Measurements from ENCODE around the gene PARD6G. TPM values are rescaled to one million over a fixed set of nuclear protein-coding genes. Genes with fewer than 3 reads are reported as not detected.
"Not testable (repeated sequence)": the region's sequence is repeated elsewhere in the genome, so short reads cannot be mapped to it uniquely, and the experiment has no call there.

The PARD6G gene
- total and polyA plus RNA-seq, 2 experiments from 2014 or later = 6.9 to 18.5 TPM

DNA sequence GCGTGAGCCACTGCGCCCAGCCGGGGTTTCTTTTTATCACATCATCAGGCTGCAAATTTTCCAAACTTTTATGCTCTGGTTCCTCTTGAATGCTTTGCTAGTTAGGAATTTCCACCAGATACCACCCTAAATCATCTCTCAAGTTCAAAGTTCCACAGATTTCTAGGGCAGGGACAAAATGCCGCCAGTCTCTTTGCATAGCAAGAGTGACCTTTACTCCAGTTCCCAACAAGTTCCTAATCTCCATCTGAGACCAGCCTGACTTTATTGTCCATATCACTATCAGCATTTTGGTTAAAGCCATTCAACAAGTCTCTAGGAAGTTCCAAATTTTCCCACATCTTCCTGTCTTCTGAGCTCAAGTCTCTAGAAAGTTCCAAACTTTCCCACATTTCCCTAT is 27.8 kb downstream of the PARD6G start:
- H3K79me2 ChIP-seq (replicated peaks; ENCODE audit: insufficient read depth); ATAC-seq; H3K27ac Mint-ChIP-seq; H3F3A ChIP-seq (replicated peaks; ENCODE audit: low read depth); H3K4me2 ChIP-seq; H3K36me3 ChIP-seq (ENCODE audit: insufficient read depth); H3K9me2 ChIP-seq (ENCODE audit: insufficient read depth); H3K27ac ChIP-seq (ENCODE audit: low read depth); H3K27me3 ChIP-seq (ENCODE audit: insufficient read depth); H4K20me1 ChIP-seq (replicated peaks; ENCODE audit: insufficient read depth); H3K4me1 ChIP-seq (ENCODE audit: insufficient read depth); H3K4me1 Mint-ChIP-seq; H2AFZ ChIP-seq; H3K36me3 Mint-ChIP-seq (ENCODE audit: low read depth); H3K4me3 Mint-ChIP-seq; H3K27me3 Mint-ChIP-seq (ENCODE audit: insufficient read depth, low read depth, poor library complexity); DNase-seq (ENCODE audit: low spot score); H3K4me3 ChIP-seq: not testable (repeated sequence)
- H3K9me3 Mint-ChIP-seq = peaks cover 14% of the 10 kb centered on the region; the same call in 2 of the 3 replicates

DNA sequence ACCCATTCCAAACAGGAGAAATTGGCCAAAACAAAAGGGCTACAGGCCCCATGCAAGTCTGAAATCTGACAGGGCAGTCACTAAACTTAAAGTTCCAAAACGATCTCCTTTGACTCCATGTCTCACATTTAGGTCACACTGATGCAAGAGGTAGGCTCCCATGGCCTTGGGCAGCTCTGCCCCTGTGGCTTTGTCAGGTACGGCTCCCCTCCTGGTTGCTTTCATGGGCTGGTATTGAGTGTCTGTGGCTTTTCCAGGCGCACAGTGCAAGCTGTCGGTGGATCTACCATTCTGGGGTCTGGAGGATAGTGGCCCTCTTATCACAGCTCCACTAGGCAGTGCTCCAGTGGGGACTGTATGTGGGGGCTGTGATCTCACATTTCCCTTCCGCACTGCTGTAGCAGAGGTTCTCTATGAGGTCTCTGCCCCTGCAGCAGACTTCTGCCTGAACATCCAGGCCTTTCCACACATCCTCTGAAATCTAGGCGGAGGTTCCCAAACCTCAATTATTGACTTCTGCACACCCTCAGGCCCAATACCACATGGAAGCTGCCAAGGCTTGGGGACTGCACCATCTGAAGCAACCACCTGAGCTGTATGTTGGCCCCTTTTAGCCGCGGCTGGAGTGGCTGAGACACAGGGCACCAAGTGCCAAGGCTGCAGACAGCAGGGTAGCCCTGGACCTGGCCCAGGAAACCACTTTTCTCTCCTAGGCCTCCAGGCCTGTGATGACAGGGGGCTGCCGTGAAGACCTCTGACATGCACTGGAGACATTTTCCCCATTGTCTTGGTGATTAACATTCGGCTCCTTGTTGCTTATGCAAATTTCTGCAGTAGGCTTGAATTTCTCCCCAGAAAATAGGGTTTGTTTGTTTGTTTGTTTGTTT is 28.7 kb downstream of the PARD6G start:
- H3K36me3 ChIP-seq (ENCODE audit: insufficient read depth) = no peaks in the 10 kb centered on the region
- TF ChIP-seq JUNB (IDR thresholded peaks at IDR 0.05; ENCODE audit: unreplicated experiment) = no peak
- TF ChIP-seq, protein P1, sequence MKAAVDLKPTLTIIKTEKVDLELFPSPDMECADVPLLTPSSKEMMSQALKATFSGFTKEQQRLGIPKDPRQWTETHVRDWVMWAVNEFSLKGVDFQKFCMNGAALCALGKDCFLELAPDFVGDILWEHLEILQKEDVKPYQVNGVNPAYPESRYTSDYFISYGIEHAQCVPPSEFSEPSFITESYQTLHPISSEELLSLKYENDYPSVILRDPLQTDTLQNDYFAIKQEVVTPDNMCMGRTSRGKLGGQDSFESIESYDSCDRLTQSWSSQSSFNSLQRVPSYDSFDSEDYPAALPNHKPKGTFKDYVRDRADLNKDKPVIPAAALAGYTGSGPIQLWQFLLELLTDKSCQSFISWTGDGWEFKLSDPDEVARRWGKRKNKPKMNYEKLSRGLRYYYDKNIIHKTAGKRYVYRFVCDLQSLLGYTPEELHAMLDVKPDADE (IDR thresholded peaks at IDR 0.05) = no peak
- TF ChIP-seq EZH2phosphoT487 (IDR thresholded peaks at IDR 0.05; ENCODE audit: unreplicated experiment) = no peak
- TF ChIP-seq STAT1 (IDR thresholded peaks at IDR 0.05; ENCODE audit: unreplicated experiment) = no peak
- no peak for TF ChIP-seq ZNF114 (CRISPR knock-in tag; IDR thresholded peaks at IDR 0.05)
- no peak overlapping the region for H3K4me3 Mint-ChIP-seq

DNA sequence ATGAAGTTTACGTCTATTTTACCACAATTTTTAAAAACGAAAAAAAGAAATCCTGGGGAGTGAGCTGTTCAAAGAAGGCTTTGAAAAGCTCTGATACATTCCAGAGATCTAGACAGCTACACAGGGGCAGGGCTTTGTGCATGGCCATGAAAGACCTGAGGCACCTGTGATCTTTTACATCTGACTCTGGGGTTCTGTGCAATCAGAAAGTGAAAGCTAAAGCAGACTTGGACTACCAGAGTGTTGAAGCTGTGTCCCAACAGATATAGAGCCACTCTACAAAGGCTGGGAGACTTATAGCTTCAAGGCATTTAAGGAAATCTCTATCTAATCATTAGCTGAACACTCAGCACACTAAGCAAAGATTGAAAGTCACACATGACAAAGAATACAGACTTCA is 34.1 kb downstream of the PARD6G start:
- no peaks in the 10 kb centered on the region for H3F3A ChIP-seq (replicated peaks; ENCODE audit: low read depth)
- Mint-ChIP-seq H3K4me3 (no peak overlapping the region), H3K36me3 (ENCODE audit: low read depth) (no peaks in the 10 kb centered on the region; the same call in 2 of the 3 replicates), H3K27ac (no peak overlapping the region), H3K9me3 (no peaks in the 10 kb centered on the region), H3K4me1 (peaks cover 6% of the 10 kb centered on the region; the same call in 2 of the 3 replicates), H3K27me3 (ENCODE audit: insufficient read depth, low read depth, poor library complexity) (no peaks in the 10 kb centered on the region)
- H3K36me3 ChIP-seq (ENCODE audit: insufficient read depth) = no peaks in the 10 kb centered on the region
- no peak overlapping the region for H2AFZ ChIP-seq
- no peak overlapping the region for H3K4me2 ChIP-seq
- ATAC-seq (no peak), DNase-seq (ENCODE audit: low spot score) (no peak)
- no peak overlapping the region for H3K4me3 ChIP-seq
- H3K27ac ChIP-seq (ENCODE audit: low read depth) = no peak overlapping the region
- H3K27me3 ChIP-seq (ENCODE audit: insufficient read depth) = no peaks in the 10 kb centered on the region
- no peaks in the 10 kb centered on the region for H3K9me2 ChIP-seq (ENCODE audit: insufficient read depth)
- no peaks in the 10 kb centered on the region for H3K79me2 ChIP-seq (replicated peaks; ENCODE audit: insufficient read depth)
- H3K4me1 ChIP-seq (ENCODE audit: insufficient read depth) = peaks cover 4% of the 10 kb centered on the region; the same call in 1 of the 2 replicates
- H4K20me1 ChIP-seq (replicated peaks; ENCODE audit: insufficient read depth) = peaks cover 5% of the 10 kb centered on the region; the same call in 1 of the 2 replicates
- no peak for TF ChIP-seq JUNB (IDR thresholded peaks at IDR 0.05; ENCODE audit: unreplicated experiment)
- no peak for TF ChIP-seq EZH2 (IDR thresholded peaks at IDR 0.05; ENCODE audit: low read depth, unreplicated experiment)
- no peak for TF ChIP-seq STAT1 (IDR thresholded peaks at IDR 0.05; ENCODE audit: unreplicated experiment)
- no peak for TF ChIP-seq NANOG (IDR thresholded peaks at IDR 0.05; ENCODE audit: borderline replicate concordance)
- no peak for TF ChIP-seq ZNF114 (CRISPR knock-in tag; IDR thresholded peaks at IDR 0.05)
- TF ChIP-seq ZNF331 (CRISPR knock-in tag; IDR thresholded peaks at IDR 0.05; ENCODE audit: low read depth) = no peak
- TF ChIP-seq, protein P2, sequence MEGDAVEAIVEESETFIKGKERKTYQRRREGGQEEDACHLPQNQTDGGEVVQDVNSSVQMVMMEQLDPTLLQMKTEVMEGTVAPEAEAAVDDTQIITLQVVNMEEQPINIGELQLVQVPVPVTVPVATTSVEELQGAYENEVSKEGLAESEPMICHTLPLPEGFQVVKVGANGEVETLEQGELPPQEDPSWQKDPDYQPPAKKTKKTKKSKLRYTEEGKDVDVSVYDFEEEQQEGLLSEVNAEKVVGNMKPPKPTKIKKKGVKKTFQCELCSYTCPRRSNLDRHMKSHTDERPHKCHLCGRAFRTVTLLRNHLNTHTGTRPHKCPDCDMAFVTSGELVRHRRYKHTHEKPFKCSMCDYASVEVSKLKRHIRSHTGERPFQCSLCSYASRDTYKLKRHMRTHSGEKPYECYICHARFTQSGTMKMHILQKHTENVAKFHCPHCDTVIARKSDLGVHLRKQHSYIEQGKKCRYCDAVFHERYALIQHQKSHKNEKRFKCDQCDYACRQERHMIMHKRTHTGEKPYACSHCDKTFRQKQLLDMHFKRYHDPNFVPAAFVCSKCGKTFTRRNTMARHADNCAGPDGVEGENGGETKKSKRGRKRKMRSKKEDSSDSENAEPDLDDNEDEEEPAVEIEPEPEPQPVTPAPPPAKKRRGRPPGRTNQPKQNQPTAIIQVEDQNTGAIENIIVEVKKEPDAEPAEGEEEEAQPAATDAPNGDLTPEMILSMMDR (conservative IDR thresholded peaks at IDR 0.05; ENCODE audit: low read depth in 2 of 2) = no peak
- TF ChIP-seq, protein P3, sequence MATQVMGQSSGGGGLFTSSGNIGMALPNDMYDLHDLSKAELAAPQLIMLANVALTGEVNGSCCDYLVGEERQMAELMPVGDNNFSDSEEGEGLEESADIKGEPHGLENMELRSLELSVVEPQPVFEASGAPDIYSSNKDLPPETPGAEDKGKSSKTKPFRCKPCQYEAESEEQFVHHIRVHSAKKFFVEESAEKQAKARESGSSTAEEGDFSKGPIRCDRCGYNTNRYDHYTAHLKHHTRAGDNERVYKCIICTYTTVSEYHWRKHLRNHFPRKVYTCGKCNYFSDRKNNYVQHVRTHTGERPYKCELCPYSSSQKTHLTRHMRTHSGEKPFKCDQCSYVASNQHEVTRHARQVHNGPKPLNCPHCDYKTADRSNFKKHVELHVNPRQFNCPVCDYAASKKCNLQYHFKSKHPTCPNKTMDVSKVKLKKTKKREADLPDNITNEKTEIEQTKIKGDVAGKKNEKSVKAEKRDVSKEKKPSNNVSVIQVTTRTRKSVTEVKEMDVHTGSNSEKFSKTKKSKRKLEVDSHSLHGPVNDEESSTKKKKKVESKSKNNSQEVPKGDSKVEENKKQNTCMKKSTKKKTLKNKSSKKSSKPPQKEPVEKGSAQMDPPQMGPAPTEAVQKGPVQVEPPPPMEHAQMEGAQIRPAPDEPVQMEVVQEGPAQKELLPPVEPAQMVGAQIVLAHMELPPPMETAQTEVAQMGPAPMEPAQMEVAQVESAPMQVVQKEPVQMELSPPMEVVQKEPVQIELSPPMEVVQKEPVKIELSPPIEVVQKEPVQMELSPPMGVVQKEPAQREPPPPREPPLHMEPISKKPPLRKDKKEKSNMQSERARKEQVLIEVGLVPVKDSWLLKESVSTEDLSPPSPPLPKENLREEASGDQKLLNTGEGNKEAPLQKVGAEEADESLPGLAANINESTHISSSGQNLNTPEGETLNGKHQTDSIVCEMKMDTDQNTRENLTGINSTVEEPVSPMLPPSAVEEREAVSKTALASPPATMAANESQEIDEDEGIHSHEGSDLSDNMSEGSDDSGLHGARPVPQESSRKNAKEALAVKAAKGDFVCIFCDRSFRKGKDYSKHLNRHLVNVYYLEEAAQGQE (IDR thresholded peaks at IDR 0.05; ENCODE audit: unreplicated experiment) = no peak
- TF ChIP-seq POLR2AphosphoS5 (IDR thresholded peaks at IDR 0.05; ENCODE audit: low read depth) = no peak

More for the DNA sequence above, 28.7 kb downstream of the PARD6G start:
- Histone ChIP-seq H3K27ac (ENCODE audit: low read depth) (no peak overlapping the region), H3K4me2 (no peak overlapping the region), H3K4me1 (ENCODE audit: insufficient read depth) (no peaks in the 10 kb centered on the region), H4K20me1 (replicated peaks; ENCODE audit: insufficient read depth) (peaks cover 7% of the 10 kb centered on the region), H3F3A (replicated peaks; ENCODE audit: low read depth) (no peaks in the 10 kb centered on the region), H3K4me3 (no peak overlapping the region), H3K9me2 (ENCODE audit: insufficient read depth) (no peaks in the 10 kb centered on the region), H3K27me3 (ENCODE audit: insufficient read depth) (no peaks in the 10 kb centered on the region), H3K79me2 (replicated peaks; ENCODE audit: insufficient read depth) (no peaks in the 10 kb centered on the region; the same call in 1 of the 2 replicates), H2AFZ (no peak overlapping the region)
- no peak for DNase-seq (ENCODE audit: low spot score)
- 0 out of 3 replicates have a peak, but pooled peaks cover 3% of the 10 kb centered on the region for H3K4me1 Mint-ChIP-seq
- peaks cover 6% of the 10 kb centered on the region; the same call in 1 of the 3 replicates for H3K36me3 Mint-ChIP-seq (ENCODE audit: low read depth)
- peaks cover 3% of the 10 kb centered on the region for H3K27me3 Mint-ChIP-seq (ENCODE audit: insufficient read depth, low read depth, poor library complexity)
- ATAC-seq = no peak
- H3K9me3 Mint-ChIP-seq = peaks cover 14% of the 10 kb centered on the region; the same call in 2 of the 3 replicates
- H3K27ac Mint-ChIP-seq = no peak overlapping the region
